ENCODE results near the gene IQSEC1. TPM values are rescaled to one million over a fixed set of nuclear protein-coding genes. Genes with fewer than 3 reads are reported as not detected.

IQSEC1 gene
- total RNA-seq, 1 donor = 22.1 TPM

DNA sequence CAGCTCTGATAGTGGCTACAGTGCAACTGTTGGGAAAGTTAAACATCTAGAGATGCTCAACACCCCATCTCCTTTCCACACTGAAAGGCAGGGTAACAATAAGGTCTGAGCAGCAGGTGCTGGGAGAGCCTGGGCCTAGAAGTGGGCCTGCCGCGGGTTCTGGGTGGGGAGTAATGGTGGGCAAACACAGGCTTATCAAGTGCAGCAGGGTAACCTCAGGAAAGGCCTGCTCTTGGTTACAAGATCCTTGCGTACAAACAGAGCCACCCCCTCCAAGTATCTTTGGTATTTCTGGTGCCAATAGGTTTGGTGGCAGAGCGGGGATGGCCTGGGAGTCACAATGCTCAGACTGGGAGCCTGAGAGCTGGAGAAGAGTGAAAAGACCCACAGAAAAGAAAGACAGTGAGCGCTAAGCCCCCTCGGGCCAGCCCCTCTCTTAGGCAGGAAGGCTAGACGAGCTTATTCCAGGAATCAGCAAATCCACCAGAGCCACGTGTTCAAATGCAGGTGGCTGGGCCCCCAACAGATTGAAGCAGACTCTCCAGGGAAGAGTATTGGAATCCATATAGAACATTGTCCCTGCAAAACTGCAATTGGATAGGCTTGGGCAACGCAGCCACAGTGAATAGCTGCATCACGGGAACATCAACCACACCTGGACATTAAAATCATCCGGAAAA lies 2.7 kb downstream of the IQSEC1 start:
- H3K79me2 ChIP-seq (ENCODE audit: insufficient read depth, low read length) = no peaks in the 10 kb centered on the region
- peaks cover 4% of the 10 kb centered on the region for H3K4me1 ChIP-seq (ENCODE audit: insufficient read depth, low read length)
- no peak overlapping the region for H2AFZ ChIP-seq (ENCODE audit: low read length)
- H3K4me3 ChIP-seq (ENCODE audit: insufficient read depth, low read length) = no peak overlapping the region
- no peak for DNase-seq (ENCODE audit: insufficient read length, low spot score, missing footprints)
- H3K4me2 ChIP-seq (ENCODE audit: insufficient read depth, low read length) = no peak overlapping the region
- no peaks in the 10 kb centered on the region for H3K36me3 ChIP-seq (ENCODE audit: insufficient read depth, low read length)
- peaks cover 37% of the 10 kb centered on the region for H3K27me3 ChIP-seq (ENCODE audit: insufficient read depth, low read length)
- TF ChIP-seq, protein P1, sequence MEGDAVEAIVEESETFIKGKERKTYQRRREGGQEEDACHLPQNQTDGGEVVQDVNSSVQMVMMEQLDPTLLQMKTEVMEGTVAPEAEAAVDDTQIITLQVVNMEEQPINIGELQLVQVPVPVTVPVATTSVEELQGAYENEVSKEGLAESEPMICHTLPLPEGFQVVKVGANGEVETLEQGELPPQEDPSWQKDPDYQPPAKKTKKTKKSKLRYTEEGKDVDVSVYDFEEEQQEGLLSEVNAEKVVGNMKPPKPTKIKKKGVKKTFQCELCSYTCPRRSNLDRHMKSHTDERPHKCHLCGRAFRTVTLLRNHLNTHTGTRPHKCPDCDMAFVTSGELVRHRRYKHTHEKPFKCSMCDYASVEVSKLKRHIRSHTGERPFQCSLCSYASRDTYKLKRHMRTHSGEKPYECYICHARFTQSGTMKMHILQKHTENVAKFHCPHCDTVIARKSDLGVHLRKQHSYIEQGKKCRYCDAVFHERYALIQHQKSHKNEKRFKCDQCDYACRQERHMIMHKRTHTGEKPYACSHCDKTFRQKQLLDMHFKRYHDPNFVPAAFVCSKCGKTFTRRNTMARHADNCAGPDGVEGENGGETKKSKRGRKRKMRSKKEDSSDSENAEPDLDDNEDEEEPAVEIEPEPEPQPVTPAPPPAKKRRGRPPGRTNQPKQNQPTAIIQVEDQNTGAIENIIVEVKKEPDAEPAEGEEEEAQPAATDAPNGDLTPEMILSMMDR (IDR thresholded peaks at IDR 0.05; ENCODE audit: extremely low read depth, low read depth, low read length) = no peak
- no peak overlapping the region for H3K27ac ChIP-seq (ENCODE audit: low read depth, low read length)
- H3K9me3 ChIP-seq (ENCODE audit: low read depth, low read length) = no peaks in the 10 kb centered on the region
- no peaks in the 10 kb centered on the region for H4K20me1 ChIP-seq (ENCODE audit: insufficient read depth, low read length)

DNA sequence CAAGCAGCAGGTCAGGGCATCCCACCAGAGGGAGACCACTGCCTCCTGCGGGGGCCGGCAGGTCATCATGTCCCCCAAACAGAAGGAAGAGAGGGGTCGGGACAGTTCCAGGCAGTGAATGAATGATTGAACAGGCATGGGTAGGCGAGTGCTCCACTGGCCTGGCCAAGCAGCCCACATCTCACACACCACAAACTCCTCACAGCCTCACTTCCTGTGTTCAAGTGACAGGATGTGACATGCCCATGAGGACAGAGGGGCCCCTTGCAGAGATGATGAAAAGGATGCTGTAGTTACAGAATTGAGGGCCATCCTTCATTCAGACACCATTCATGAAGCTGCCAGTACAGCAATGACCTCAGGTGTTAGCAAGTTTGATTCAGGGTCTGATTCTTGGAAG lies 3.7 kb downstream of the IQSEC1 start:
- peaks cover 28% of the 10 kb centered on the region for H3K27me3 ChIP-seq (ENCODE audit: insufficient read depth, low read length)
- H3K36me3 ChIP-seq (ENCODE audit: insufficient read depth, low read length) = no peaks in the 10 kb centered on the region
- H3K4me2 ChIP-seq (ENCODE audit: insufficient read depth, low read length) = no peak overlapping the region
- H3K4me1 ChIP-seq (ENCODE audit: insufficient read depth, low read length) = peaks cover 4% of the 10 kb centered on the region
- no peak overlapping the region for H3K4me3 ChIP-seq (ENCODE audit: insufficient read depth, low read length)
- no peaks in the 10 kb centered on the region for H3K79me2 ChIP-seq (ENCODE audit: insufficient read depth, low read length)
- H3K27ac ChIP-seq (ENCODE audit: low read depth, low read length) = no peak overlapping the region
- H4K20me1 ChIP-seq (ENCODE audit: insufficient read depth, low read length) = no peaks in the 10 kb centered on the region
- DNase-seq (ENCODE audit: insufficient read length, low spot score, missing footprints) = no peak
- no peak overlapping the region for H2AFZ ChIP-seq (ENCODE audit: low read length)
- TF ChIP-seq, protein P1 (IDR thresholded peaks at IDR 0.05; ENCODE audit: extremely low read depth, low read depth, low read length) = no peak
- no peaks in the 10 kb centered on the region for H3K9me3 ChIP-seq (ENCODE audit: low read depth, low read length)

DNA sequence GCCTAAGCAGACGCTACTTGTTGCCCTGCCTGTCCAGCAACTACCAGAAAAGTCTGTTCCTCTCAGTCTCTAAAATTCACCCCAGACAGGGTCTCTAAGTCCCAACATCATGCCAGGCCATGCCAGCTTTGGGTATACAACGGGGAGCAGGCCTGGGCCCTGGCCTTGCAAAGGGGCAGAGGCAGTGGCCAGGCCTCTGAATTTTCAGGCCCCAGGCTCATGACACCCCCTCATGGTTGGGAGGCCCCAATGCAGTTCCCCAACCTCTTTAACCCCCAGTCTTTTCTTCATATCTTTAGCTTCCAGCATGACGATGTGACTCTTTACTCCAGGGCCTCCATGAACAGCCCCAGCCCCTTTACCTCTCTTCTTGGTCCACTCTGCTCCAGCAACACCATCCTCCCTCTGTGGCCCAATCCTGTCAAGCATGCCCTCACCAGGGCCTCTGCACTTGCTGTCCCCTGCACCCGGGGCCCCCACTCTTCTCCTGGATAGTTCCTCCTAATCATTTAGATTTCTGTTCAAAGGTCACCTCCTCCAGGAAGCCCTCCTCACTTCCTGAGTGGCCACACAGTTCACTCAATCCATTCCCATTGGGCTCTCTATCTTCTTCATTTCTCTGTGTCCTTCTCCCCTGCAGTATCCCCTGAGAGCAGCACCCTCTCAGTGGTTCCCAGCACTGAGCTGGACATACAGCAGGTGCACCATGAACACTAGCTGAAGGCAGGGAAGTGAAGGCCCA lies 4.8 kb downstream of the IQSEC1 start:
- TF ChIP-seq, protein P1 (IDR thresholded peaks at IDR 0.05; ENCODE audit: extremely low read depth, low read depth, low read length) = no peak
- no peaks in the 10 kb centered on the region for H3K36me3 ChIP-seq (ENCODE audit: insufficient read depth, low read length)
- no peak for DNase-seq (ENCODE audit: insufficient read length, low spot score, missing footprints)
- no peaks in the 10 kb centered on the region for H3K9me3 ChIP-seq (ENCODE audit: low read depth, low read length)
- H3K4me2 ChIP-seq (ENCODE audit: insufficient read depth, low read length) = no peak overlapping the region
- H4K20me1 ChIP-seq (ENCODE audit: insufficient read depth, low read length) = no peaks in the 10 kb centered on the region
- no peak overlapping the region for H2AFZ ChIP-seq (ENCODE audit: low read length)
- H3K4me3 ChIP-seq (ENCODE audit: insufficient read depth, low read length) = no peak overlapping the region
- peaks cover 4% of the 10 kb centered on the region for H3K4me1 ChIP-seq (ENCODE audit: insufficient read depth, low read length)
- H3K27ac ChIP-seq (ENCODE audit: low read depth, low read length) = no peak overlapping the region
- peaks cover 17% of the 10 kb centered on the region for H3K27me3 ChIP-seq (ENCODE audit: insufficient read depth, low read length)
- H3K79me2 ChIP-seq (ENCODE audit: insufficient read depth, low read length) = no peaks in the 10 kb centered on the region

DNA sequence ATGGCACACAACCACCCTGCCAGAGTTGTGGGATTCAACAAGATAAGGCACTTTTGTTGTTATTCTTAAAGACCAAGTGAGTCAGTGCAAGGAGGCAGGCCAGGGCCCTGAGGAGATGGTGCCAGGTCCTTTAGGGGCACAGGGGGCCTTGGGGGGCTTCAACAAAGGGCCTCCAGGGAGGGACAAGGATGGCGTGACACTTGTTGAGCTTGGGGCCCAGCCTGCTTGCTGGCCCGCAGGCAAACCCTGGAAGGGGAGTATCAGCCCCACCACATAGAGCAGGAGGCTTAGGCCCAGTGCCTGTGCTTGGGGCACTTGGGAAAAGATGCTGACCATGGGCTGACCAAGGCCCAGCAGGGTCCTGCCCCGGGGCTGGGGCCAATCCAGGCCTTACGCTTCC lies 5.5 kb downstream of the IQSEC1 start:
- Histone ChIP-seq H3K4me3 (ENCODE audit: insufficient read depth, low read length) (no peak overlapping the region), H3K4me1 (ENCODE audit: insufficient read depth, low read length) (peaks cover 4% of the 10 kb centered on the region), H3K4me2 (ENCODE audit: insufficient read depth, low read length) (no peak overlapping the region), H2AFZ (ENCODE audit: low read length) (no peak overlapping the region), H3K36me3 (ENCODE audit: insufficient read depth, low read length) (no peaks in the 10 kb centered on the region), H3K27me3 (ENCODE audit: insufficient read depth, low read length) (peaks cover 12% of the 10 kb centered on the region), H4K20me1 (ENCODE audit: insufficient read depth, low read length) (no peaks in the 10 kb centered on the region), H3K79me2 (ENCODE audit: insufficient read depth, low read length) (no peaks in the 10 kb centered on the region), H3K27ac (ENCODE audit: low read depth, low read length) (no peak overlapping the region), H3K9me3 (ENCODE audit: low read depth, low read length) (no peaks in the 10 kb centered on the region)
- DNase-seq (ENCODE audit: insufficient read length, low spot score, missing footprints) = no peak
- TF ChIP-seq, protein P1 (IDR thresholded peaks at IDR 0.05; ENCODE audit: extremely low read depth, low read depth, low read length) = no peak
